Epithelial cell of esophagus (primary cell): ENCODE results near the gene FTO.
"Not testable (repeated sequence)": the region's sequence is repeated elsewhere in the genome, so short reads cannot be mapped to it uniquely, and the experiment has no call there.

ENCODE experiments used
- DNase-seq: peaks from one replicate; pipeline ENCODE4 v3.0.0; 2010; ENCODE audit warnings: low read depth
- H3K4me3 ChIP-seq: 2 replicates; pipeline ENCODE4 v1.5.1; 2011; ENCODE audit warnings: mild to moderate bottlenecking, low read length, control low read depth
- CTCF ChIP-seq: IDR thresholded peaks from 2 replicates; pipeline ENCODE4 v1.5.1; 2011; ENCODE audit warnings: low read depth, mild to moderate bottlenecking, low read length, control low read depth, inconsistent platforms; ENCODE audit not compliant: insufficient read depth; ENCODE audit errors: missing control alignments

Gene FTO

GRCh38 chr16:53840456-53840855 lies 136.5 kb downstream of the FTO start:
- DNase-seq: no peak
- H3K4me3 ChIP-seq: no peak overlapping the region
- TF ChIP-seq CTCF: no peak

GRCh38 chr16:53841884-53842283 lies 137.9 kb downstream of the FTO start:
- no peak for DNase-seq
- no peak overlapping the region for H3K4me3 ChIP-seq
- no peak for TF ChIP-seq CTCF

- TF ChIP-seq CTCF: no peak
- no peak for DNase-seq
- H3K4me3 ChIP-seq: no peak overlapping the region
Observed at GRCh38 chr16:53843084-53843483, 139.1 kb downstream of the FTO start.

DNA sequence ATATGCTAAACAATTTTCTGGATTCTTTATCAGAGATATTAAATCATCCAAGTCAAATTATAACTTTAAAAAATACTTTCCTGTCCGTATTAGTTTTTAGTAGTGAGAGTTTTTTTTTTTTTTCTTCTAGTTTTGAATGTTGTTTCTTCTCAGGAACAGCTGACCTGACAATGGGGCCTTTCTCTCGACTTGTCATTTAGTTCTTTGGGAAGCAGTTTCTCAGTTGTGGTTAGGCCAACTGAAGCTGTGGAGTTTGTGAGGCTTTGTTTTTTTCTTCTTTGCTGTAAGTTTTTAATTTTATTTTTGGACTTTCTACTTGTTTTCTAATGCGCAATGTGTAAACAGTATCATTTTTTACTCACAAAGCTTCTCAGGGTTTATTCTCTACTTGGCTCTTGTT lies 140.8 kb downstream of the FTO start:
- H3K4me3 ChIP-seq: no peak overlapping the region
- TF ChIP-seq CTCF: no peak
- no peak for DNase-seq

DNA sequence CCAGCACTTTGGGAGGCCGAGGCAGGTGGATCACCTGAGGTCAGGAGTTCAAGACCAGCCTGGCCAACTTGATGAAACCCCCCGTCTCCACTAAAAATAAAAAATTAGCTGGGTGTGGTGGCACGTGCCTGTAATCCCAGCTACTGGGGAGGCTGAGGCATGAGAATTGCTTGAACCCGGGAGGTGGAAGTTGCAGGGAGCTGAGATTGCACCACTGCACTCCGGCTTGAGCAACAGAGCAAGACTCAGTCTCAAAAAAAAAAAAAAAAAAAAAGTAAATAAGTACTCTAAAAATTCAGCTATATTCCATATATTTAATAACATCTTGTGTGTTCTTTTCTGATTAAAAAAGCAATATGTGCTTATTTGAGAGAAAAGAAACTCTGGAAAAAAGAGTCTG lies 142.6 kb downstream of the FTO start:
- H3K4me3 ChIP-seq, DNase-seq: not testable (repeated sequence)

GRCh38 chr16:53846971-53847370 lies 143.0 kb downstream of the FTO start:
- DNase-seq: no peak
- TF ChIP-seq CTCF: no peak
- H3K4me3 ChIP-seq: no peak overlapping the region

- no peak overlapping the region for H3K4me3 ChIP-seq
- no peak for TF ChIP-seq CTCF
Observed at GRCh38 chr16:53848277-53848942, 144.5 kb downstream of the FTO start.

DNA sequence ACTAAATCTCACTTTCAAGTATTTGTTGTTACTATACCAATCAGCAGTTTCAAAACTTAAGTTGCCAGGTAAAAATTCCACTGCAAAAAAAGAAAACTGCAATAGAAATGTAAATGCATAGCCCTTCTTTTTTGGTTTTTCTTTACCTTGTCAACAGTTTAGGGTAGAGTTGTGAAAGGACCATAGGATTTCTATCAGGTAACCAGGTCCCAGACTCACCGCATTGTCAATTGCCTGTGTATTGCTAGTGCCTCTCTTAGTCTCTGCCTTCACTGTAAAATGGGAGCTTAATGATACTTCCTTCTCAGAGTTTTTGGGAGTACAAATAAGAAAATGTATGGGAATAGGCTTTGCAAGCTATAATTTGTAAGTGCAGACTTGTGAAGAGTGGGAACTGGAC lies 145.0 kb downstream of the FTO start:
- H3K4me3 ChIP-seq: no peak overlapping the region
- no peak for DNase-seq
- no peak for TF ChIP-seq CTCF

More at GRCh38 chr16:53848277-53848942, 144.5 kb downstream of the FTO start:
- DNase-seq: no peak
